ENCODE results near the gene CLCN7.

Gene CLCN7

DNA sequence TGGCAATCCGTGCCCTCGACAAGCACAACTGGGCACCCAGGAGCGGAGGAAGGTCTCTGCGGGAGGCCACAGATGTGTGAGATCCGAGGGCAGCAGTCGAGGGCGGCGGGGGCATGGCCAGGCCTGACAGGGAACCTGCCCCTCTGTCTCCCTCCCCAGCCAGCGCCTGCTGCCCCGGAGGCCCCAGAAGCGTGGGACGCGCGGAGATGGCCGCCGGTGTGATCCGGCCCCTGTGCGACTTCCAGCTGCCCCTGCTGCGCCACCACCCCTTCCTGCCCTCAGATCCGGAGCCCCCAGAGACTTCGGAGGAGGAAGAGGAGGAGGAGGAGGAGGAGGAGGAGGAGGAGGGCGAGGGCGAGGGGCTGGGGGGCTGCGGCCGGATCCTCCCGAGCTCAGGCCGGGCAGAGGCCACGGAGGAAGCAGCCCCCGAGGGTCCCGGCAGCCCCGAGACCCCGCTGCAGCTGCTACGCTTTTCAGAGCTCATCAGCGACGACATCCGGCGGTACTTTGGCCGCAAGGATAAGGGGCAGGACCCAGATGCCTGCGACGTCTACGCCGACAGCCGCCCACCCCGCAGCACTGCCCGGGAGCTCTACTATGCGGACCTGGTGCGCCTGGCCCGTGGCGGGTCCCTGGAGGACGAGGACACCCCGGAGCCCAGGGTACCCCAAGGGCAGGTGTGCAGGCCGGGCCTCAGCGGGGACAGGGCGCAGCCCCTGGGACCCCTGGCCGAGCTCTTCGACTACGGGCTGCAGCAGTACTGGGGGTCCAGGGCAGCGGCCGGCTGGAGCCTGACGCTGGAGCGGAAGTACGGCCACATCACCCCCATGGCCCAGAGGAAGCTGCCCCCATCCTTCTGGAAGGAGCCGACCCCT, 42.2 kb downstream of the CLCN7 start:
- DNase-seq (ENCODE audit: extremely low read depth, insufficient read length) = no peak
- Histone ChIP-seq H3K36me3 (ENCODE audit: control insufficient read depth, insufficient read depth, low read length) (no peaks in the 10 kb centered on the region), H3K4me3 (replicated peaks; ENCODE audit: low read depth, low read length) (no peak overlapping the region), H3K27me3 (replicated peaks; ENCODE audit: control insufficient read depth, insufficient read depth, low read length) (no peaks in the 10 kb centered on the region; the same call in 1 of the 2 replicates)
- no peak for TF ChIP-seq CTCF (IDR thresholded peaks at IDR 0.05; ENCODE audit: insufficient read depth, low read length, poor library complexity, severe bottlenecking)

DNA sequence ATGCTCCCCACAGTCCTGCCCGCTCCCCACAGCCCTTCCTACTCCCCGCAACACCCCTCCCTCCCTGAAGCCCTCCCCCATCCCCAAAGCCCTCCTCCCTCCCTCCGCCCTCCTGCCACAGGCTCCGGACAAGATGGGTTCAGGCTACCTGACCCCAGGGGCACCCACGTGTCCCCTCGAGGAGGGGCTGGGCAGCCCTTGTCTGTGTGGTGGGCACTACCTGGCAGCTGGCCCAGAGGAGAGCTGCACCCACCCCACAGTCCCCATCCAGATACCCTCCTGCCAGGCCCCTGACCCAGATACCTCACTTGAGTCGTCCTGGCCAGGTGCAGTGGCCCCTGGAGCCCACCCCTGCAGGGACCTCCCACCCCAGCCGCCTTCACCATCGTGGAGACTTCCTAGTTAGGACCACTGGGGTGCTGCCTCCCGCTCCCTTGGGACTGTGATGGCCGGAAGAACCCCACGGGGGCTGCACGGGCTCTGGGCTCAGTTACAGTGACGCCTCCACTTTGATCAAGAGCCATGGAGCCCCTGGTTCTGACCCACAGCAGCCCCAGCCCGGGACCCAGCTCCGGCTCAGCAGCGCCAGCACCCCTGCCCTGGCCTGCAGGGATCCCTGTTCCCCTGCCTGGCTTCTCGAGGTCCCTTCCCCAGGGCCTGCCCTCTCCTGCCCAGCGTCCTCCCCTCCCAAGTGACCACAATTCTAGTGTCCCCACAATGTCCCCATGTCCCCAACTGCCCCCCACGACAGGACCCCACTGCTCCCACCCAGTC, 43.1 kb downstream of the CLCN7 start:
- no peaks in the 10 kb centered on the region for H3K36me3 ChIP-seq (ENCODE audit: control insufficient read depth, insufficient read depth, low read length)
- H3K27me3 ChIP-seq (replicated peaks; ENCODE audit: control insufficient read depth, insufficient read depth, low read length) = no peaks in the 10 kb centered on the region; the same call in 1 of the 2 replicates
- H3K4me3 ChIP-seq (replicated peaks; ENCODE audit: low read depth, low read length) = no peak overlapping the region
- no peak for TF ChIP-seq CTCF (IDR thresholded peaks at IDR 0.05; ENCODE audit: insufficient read depth, low read length, poor library complexity, severe bottlenecking)
- DNase-seq (ENCODE audit: extremely low read depth, insufficient read length) = no peak

DNA sequence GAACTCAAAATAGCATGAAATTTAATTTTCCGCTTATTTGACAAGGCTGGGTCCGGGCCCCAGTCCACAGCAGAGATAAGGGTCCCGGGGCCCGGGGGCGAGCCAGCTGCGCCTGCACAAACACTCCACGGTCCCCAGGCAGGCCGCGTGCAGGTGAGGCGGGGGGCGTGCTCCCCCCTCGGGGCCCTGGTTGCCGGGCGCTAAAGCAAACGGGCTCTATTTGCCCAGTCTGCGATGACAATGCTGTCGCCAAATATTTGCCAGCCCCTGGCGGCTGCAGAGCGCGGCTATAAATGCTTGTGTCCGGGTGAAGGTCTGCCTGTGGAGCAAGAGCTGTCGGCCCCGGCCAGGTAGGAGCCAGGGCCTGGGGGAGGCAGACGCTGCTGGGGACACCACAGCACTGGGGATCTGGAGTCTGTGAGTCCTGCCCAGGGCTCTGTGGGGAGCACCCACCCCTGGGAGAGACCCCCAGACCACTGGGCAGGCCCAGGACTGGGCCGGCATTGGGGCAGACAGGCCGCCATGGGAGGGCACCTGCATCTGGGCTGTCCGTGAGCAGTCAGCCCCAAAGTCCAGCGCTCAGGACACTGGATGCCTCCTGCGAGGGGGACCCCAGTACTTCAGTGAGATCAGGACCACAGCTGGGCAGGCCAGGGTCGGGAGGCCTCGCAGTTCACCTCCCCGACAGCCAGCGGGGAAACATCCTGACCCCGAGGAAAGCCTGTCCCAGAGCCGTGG, 43.9 kb downstream of the CLCN7 start, which contains the start of gene PERCC1:
Gene PERCC1, plus strand, starts transcription at position 320 of the 738 bp plus-strand sequence. CDS start 1,516 bp downstream, outside the sequence.
- TF ChIP-seq CTCF (IDR thresholded peaks at IDR 0.05; ENCODE audit: insufficient read depth, low read length, poor library complexity, severe bottlenecking) = no peak
- Histone ChIP-seq H3K4me3 (replicated peaks; ENCODE audit: low read depth, low read length) (no peak within 1 kb of the TSS), H3K27me3 (replicated peaks; ENCODE audit: control insufficient read depth, insufficient read depth, low read length) (no peaks in the 10 kb centered on the region; the same call in 1 of the 2 replicates), H3K36me3 (ENCODE audit: control insufficient read depth, insufficient read depth, low read length) (no peaks in the 10 kb centered on the region)
- DNase-seq (ENCODE audit: extremely low read depth, insufficient read length) = no peak

- Histone ChIP-seq H3K27me3 (replicated peaks; ENCODE audit: control insufficient read depth, insufficient read depth, low read length) (no peaks in the 10 kb centered on the region; the same call in 1 of the 2 replicates), H3K36me3 (ENCODE audit: control insufficient read depth, insufficient read depth, low read length) (no peaks in the 10 kb centered on the region), H3K4me3 (replicated peaks; ENCODE audit: low read depth, low read length) (no peak overlapping the region)
- no peak for TF ChIP-seq CTCF (IDR thresholded peaks at IDR 0.05; ENCODE audit: insufficient read depth, low read length, poor library complexity, severe bottlenecking)
- no peak for DNase-seq (ENCODE audit: extremely low read depth, insufficient read length)
These were observed 44.5 kb downstream of the CLCN7 start for GRCh38 chr16:1430214-1430758.

- H3K4me3 ChIP-seq (replicated peaks; ENCODE audit: low read depth, low read length) = no peak overlapping the region
- no peak for TF ChIP-seq CTCF (IDR thresholded peaks at IDR 0.05; ENCODE audit: insufficient read depth, low read length, poor library complexity, severe bottlenecking)
- no peaks in the 10 kb centered on the region for H3K36me3 ChIP-seq (ENCODE audit: control insufficient read depth, insufficient read depth, low read length)
- no peak for DNase-seq (ENCODE audit: extremely low read depth, insufficient read length)
- no peaks in the 10 kb centered on the region; the same call in 1 of the 2 replicates for H3K27me3 ChIP-seq (replicated peaks; ENCODE audit: control insufficient read depth, insufficient read depth, low read length)
These were observed 45.2 kb downstream of the CLCN7 start for GRCh38 chr16:1429631-1430030.
